SU-DHL-6 (cell line): ENCODE data around the gene ANHX.

Experiments
- CTCF ChIP-seq: fragments of 200-600 bp; sonication (generic); IDR thresholded peaks from one replicate; pipeline ENCODE4 v1.5.1; 2017; ENCODE audit warnings: antibody characterized with exemption, mild to moderate bottlenecking, low read length, moderate library complexity; ENCODE audit not compliant: insufficient read depth, poor library complexity, severe bottlenecking
- EZH2phosphoT487 ChIP-seq: fragments of 200-600 bp; sonication (generic), shearing (Covaris generic); conservative IDR thresholded peaks from 2 replicates; pipeline ENCODE4 v1.6.1; 2018; ENCODE audit warnings: mild to moderate bottlenecking, antibody characterized with exemption, low read length, moderate library complexity, mixed read lengths

- TF ChIP-seq CTCF (no peak), EZH2phosphoT487 (no peak)
These were observed 55.0 kb downstream of the ANHX start for GRCh38 chr12:133180669-133181068.
